HG02678 (cell line): ENCODE measurements around the gene WNK4.

ENCODE experiments used
- ATAC-seq: cut with Tn5 transposase; IDR thresholded peaks from one replicate; pipeline ENCODE4 v1.9.1; 2021; ENCODE audit warnings: mild to moderate bottlenecking, moderate library complexity; ENCODE audit not compliant: unreplicated experiment

The WNK4 gene

DNA sequence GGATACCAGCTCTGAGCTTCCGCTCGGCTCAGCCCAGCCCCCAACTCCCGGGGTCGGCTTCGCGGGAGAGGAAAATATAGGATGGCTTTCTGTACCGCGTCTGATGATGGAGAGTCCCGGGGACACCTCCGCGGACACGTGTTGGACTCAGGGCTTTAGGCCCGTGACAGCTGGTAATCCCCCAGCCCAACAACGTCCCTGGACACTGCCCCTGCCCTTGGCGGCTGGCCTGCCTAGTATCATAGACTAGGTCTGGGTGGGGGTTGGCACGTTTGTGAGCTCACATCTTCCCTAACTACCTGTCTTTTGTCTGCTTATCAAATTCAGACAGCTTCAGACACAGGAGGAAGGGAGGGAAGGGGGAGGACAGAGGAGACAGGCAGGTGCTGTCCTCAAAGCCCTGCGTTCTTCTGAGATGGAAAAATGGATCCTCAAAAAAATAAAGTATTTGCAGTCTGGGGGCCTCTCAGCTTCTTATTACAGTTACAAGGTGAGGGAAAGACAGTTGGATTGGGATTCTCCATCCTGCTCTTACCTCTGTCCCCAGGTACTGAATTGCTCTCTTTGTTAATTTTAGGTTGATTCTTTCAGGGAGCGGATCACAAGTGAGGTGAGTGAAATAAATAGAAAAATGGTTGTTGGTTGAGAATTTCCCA lies 53.5 kb downstream of the WNK4 start:
- no peak for ATAC-seq

DNA sequence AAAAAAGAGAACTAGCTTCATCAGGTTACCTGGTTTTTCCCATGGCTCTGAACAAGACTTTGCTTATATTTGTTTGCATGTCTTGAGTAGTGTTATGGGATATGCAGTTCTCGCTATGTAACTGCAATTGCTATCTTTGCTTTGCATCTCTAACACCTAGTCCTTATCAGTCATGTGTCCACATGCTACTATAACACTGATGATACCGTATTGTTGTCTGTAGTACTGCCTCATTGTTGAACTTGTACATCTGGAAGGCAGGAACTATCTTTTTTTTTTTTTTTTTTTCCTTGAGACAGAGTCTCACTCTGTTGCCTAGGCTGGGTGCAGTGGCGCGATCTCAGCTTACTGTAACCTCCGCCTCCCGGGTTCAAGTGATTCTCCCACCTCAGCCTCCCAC lies 55.3 kb downstream of the WNK4 start:
- no peak for ATAC-seq

DNA sequence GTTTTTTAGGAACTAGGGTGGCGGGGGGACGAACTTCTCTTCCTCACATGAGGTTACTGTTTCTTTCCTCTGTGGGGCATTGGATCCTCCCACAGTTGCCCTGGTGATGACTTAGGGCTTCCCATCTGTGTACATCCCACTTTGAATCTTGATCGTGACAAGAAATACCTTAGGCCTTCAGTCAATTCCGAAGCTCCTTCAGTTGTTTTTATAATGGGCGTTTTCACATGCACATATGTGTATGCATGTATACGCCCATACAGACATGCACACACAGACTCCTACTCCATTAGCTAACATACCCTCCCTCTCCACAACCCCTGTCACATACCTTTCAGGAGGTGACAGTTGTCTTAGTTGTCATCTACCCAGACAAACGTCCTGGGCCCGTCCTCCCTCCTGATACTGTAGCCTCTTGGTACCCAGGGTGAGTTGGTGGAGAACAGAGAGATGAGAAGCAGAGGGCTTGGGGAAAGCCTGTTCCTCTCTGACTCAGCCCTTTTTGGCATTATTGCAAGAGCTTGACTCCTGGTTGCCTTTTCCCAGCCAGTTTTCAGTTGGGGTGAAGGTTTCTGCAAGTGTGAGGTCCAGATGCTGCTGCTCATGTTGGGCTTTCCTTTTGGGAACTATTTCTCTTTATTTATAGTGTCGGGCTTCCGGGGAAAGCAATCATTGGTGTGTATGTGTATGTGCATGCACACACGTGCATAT lies 61.7 kb downstream of the WNK4 start:
- ATAC-seq: no peak

DNA sequence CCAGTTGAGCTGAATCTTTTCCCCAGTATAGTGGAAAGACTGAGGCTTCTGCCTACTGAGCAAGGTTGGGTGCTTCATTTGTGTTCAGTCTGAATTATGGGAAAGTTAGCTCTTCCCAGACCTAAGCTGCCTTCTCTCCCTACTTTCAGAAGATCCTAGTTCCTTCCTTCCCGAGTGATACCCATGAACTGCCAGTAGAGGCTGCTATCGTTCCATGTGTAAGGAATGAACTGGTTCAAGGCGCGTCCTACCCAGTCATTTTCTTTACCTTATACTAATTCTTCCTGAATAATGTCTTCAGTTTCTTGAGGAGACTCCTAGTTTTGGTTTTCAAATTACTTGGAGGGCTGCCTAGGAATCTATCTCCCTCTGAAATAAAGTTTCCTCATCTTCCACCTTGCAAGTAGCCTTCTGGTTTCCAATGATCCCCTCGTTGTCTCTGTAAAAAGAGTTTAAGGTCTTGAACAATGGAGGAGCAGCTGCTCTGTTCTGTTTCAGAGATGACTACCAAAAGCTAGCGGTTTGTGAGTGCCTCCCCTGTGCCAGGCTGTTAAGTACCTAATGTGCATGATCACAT lies 63.0 kb downstream of the WNK4 start:
- ATAC-seq: no peak

DNA sequence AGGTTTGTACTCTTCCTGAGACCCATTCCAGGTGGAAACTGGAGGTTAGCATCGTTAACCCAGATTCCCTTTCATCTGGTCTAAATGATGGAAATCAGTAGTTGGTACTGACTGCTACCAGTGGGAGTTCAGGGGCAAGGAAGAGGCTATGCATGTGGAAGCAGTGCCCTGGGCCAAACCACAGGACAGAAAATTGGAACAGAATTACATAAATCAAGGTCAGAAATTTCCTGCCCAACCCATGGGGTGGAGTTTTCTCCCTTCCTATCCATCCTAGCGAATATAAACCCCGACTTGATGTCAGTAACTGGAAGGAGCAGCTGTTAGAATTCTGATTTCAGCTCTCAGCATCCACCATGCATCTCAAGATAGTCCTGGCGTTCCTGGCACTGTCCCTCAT lies 63.9 kb downstream of the WNK4 start, which contains the start of gene AOC2:
Gene AOC2 (plus strand): TSS at position 310 of the 400 bp plus-strand sequence. CDS start 47 bp downstream, at position 357.
- ATAC-seq: no peak

DNA sequence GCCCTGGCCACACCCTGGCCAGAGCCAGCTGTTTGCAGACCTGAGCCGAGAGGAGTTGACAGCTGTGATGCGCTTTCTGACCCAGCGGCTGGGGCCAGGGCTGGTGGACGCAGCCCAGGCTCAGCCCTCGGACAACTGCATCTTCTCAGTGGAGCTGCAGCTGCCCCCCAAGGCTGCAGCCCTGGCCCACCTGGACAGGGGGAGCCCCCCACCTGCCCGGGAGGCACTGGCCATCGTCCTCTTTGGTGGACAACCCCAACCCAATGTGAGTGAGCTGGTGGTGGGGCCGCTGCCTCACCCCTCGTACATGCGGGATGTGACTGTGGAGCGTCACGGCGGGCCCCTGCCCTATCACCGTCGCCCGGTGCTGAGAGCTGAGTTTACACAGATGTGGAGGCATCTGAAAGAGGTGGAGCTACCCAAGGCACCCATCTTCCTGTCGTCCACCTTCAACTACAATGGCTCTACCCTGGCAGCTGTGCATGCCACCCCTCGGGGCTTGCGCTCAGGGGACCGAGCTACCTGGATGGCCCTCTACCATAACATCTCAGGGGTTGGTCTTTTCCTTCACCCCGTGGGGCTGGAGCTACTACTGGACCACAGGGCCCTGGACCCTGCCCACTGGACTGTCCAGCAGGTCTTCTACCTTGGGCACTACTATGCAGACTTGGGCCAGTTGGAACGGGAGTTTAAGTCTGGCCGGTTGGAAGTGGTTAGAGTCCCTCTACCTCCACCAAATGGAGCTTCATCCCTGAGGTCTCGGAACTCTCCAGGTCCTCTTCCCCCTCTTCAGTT lies 64.5 kb downstream of the WNK4 start:
- no peak for ATAC-seq

DNA sequence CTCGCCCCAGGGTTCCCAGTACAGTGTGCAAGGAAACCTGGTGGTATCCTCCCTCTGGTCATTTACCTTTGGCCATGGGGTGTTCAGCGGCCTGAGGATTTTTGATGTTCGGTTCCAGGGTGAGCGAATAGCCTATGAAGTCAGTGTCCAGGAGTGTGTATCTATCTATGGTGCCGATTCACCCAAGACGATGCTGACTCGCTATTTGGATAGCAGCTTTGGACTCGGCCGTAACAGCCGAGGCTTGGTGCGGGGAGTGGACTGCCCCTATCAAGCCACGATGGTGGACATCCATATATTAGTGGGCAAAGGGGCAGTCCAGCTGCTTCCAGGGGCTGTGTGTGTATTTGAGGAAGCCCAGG lies 65.1 kb downstream of the WNK4 start:
- ATAC-seq: no peak

DNA sequence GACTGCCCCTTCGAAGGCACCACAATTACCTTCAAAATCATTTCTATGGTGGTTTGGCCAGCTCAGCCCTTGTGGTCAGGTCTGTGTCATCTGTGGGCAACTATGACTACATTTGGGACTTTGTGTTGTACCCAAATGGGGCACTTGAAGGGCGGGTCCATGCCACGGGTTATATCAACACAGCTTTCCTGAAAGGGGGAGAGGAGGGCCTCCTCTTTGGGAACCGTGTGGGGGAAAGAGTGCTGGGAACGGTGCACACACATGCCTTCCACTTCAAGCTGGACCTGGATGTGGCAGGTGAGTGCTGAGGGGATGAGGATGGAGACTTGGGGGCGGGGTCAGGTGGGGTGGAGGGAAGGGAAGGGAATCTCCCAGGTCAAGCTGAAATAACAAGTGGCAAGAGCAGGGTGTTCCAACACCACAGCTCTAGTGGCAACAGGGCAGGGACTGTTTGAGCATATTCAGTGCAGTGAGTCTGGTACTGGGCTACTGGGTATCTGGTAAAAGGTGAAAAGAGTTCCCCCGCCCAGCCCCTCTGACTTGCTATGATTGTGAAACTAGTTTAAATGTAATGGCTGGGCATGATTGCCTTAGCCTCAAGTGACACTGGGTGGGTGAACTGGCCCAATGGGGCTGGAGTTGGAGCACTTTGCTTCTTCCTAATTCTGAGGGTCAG lies 65.6 kb downstream of the WNK4 start:
- no peak for ATAC-seq
